NT2/D1 (cell line): Measurements from ENCODE around the gene CLEC16A.

ENCODE experiments used
- SUZ12 ChIP-seq: IDR thresholded peaks from 2 replicates; pipeline ENCODE4 v1.6.1; 2011; ENCODE audit not compliant: insufficient read length, insufficient read depth; ENCODE audit errors: extremely low read depth
- YY1 ChIP-seq: IDR thresholded peaks from 2 replicates; pipeline ENCODE4 v1.6.1; 2011; ENCODE audit not compliant: insufficient read length, insufficient read depth
- ZNF274 ChIP-seq: IDR thresholded peaks from 2 replicates; pipeline ENCODE4 v1.6.1; 2011; ENCODE audit warnings: mild to moderate bottlenecking, low read depth, low read length

- TF ChIP-seq ZNF274 (no peak), SUZ12 (no peak), YY1 (no peak)
These were observed 146.8 kb downstream of the CLEC16A start for GRCh38 chr16:11091021-11091785.
